Ishikawa (cell line): Measurements from ENCODE around the gene LARP4B.

Experiments used
- CEBPB ChIP-seq: IDR thresholded peaks from 2 replicates; pipeline ENCODE4 v1.6.1; 2012
- CREB1 ChIP-seq: IDR thresholded peaks from 2 replicates; pipeline ENCODE4 v1.6.1; 2012; ENCODE audit warnings: low read depth
- EGR1 ChIP-seq: IDR thresholded peaks from 2 replicates; pipeline ENCODE4 v1.6.1; 2012
- EP300 ChIP-seq: IDR thresholded peaks from 2 replicates; pipeline ENCODE4 v1.6.1; 2012; ENCODE audit warnings: borderline replicate concordance
- FOXM1 ChIP-seq: IDR thresholded peaks from 2 replicates; pipeline ENCODE4 v1.6.1; 2012; ENCODE audit warnings: low read depth, borderline replicate concordance
- MAX ChIP-seq: IDR thresholded peaks from 2 replicates; pipeline ENCODE4 v1.6.1; 2012
- NFIC ChIP-seq: IDR thresholded peaks from 2 replicates; pipeline ENCODE4 v1.6.1; 2012
- RAD21 ChIP-seq: IDR thresholded peaks from 2 replicates; pipeline ENCODE4 v1.6.1; 2012; ENCODE audit warnings: low read depth
- REST ChIP-seq: IDR thresholded peaks from 2 replicates; pipeline ENCODE4 v1.6.1; 2012; ENCODE audit warnings: low read depth, mild to moderate bottlenecking
- TAF1 ChIP-seq: IDR thresholded peaks from 2 replicates; pipeline ENCODE4 v1.6.1; 2012; ENCODE audit warnings: low read depth, mild to moderate bottlenecking
- TCF12 ChIP-seq: IDR thresholded peaks from 2 replicates; pipeline ENCODE4 v1.6.1; 2012; ENCODE audit warnings: low read depth
- TEAD4 ChIP-seq: IDR thresholded peaks from 2 replicates; pipeline ENCODE4 v1.6.1; 2012
- USF1 ChIP-seq: IDR thresholded peaks from 2 replicates; pipeline ENCODE4 v1.6.1; 2012
- YY1 ChIP-seq: IDR thresholded peaks from 2 replicates; pipeline ENCODE4 v1.6.1; 2012; ENCODE audit warnings: low read depth
- ZBTB7A ChIP-seq: IDR thresholded peaks from 2 replicates; pipeline ENCODE4 v1.6.1; 2012; ENCODE audit warnings: low read depth

LARP4B gene

GRCh38 chr10:805620-806305 is 125.7 kb downstream of the LARP4B start:
- no peak for TF ChIP-seq YY1

GRCh38 chr10:804787-805619 is 126.5 kb downstream of the LARP4B start:
- TF ChIP-seq ZBTB7A: no peak
- no peak for TF ChIP-seq EGR1
- no peak for TF ChIP-seq FOXM1
- TF ChIP-seq TEAD4: no peak
- TF ChIP-seq TAF1: no peak
- no peak for TF ChIP-seq MAX
- TF ChIP-seq USF1: no peak
- TF ChIP-seq CEBPB: no peak
- TF ChIP-seq CREB1: no peak
- no peak for TF ChIP-seq TCF12
- no peak for TF ChIP-seq RAD21
- no peak for TF ChIP-seq NFIC
- no peak for TF ChIP-seq REST
- TF ChIP-seq EP300: no peak
- TF ChIP-seq YY1: no peak

GRCh38 chr10:804191-804781 is 127.2 kb downstream of the LARP4B start:
- no peak for TF ChIP-seq CREB1
- no peak for TF ChIP-seq CEBPB
- no peak for TF ChIP-seq ZBTB7A
- no peak for TF ChIP-seq EGR1

GRCh38 chr10:803041-803741 is 128.3 kb downstream of the LARP4B start:
- TF ChIP-seq TEAD4 (no peak), EP300 (no peak), EGR1 (no peak), RAD21 (no peak), FOXM1 (no peak), USF1 (no peak), TAF1 (no peak), ZBTB7A (no peak), MAX (no peak), YY1 (no peak), CEBPB (no peak), REST (no peak), CREB1 (no peak), TCF12 (no peak)

GRCh38 chr10:802506-802905 is 129.0 kb downstream of the LARP4B start:
- TF ChIP-seq RAD21 (no peak), CEBPB (no peak), REST (no peak), USF1 (no peak), TAF1 (no peak), MAX (no peak), TCF12 (no peak), TEAD4 (no peak), YY1 (no peak), FOXM1 (no peak), EGR1 (no peak), CREB1 (no peak), NFIC (no peak)
